IMR-90 (cell line): Measurements from ENCODE around the gene FSIP1. TPM values are rescaled to one million over a fixed set of nuclear protein-coding genes. Genes with fewer than 3 reads are reported as not detected.

ENCODE experiments used
- ATAC-seq: fragments of 200-7000 bp; cut with Tn5 transposase; 2 replicates; pipeline ENCODE4 v1.9.1; 2020; ENCODE audit warnings: low read depth, mild to moderate bottlenecking, moderate library complexity
- BruUV-seq: library from RNA; stranded (reverse); fragments of 400-500 nt; replicated peaks from 2 replicates; lab custom pipeline; 2021; lab: Mats Ljungman, UMichigan
- CTCF ChIA-PET: fragments of 300-600 bp; formaldehyde crosslinking; extraction: SDS; loops from one replicate; lab custom pipeline; 2021; ENCODE audit warnings: antibody characterized with exemption; lab: Yijun Ruan, JAX
- POLR2A ChIA-PET: fragments of 300-600 bp; sonication (Branson Sonifier 250); formaldehyde crosslinking; loops from one replicate; lab custom pipeline; 2022; ENCODE audit warnings: antibody characterized with exemption; ENCODE audit not compliant: unreplicated experiment; lab: Charles Lee
- DNase-seq: peaks from one replicate; pipeline ENCODE4 v3.0.0; 2013
- H2AFZ ChIP-seq: replicated peaks from 2 replicates; pipeline ENCODE3; 2013; ENCODE audit warnings: low read length, mild to moderate bottlenecking; ENCODE audit not compliant: poor library complexity
- H2AK5ac ChIP-seq: 2 replicates; pipeline ENCODE4 v1.6.1; 2013; ENCODE audit warnings: low read depth, low read length, inconsistent platforms
- H2AK9ac ChIP-seq: replicated peaks from 2 replicates; pipeline ENCODE3; 2013; ENCODE audit warnings: mild to moderate bottlenecking, low read depth, low read length, moderate library complexity; ENCODE audit not compliant: poor library complexity
- H2BK120ac ChIP-seq: 2 replicates; pipeline ENCODE4 v1.6.1; 2013; ENCODE audit warnings: low read depth, low read length, inconsistent platforms
- H2BK15ac ChIP-seq: 3 replicates; pipeline ENCODE4 v1.6.1; 2013; ENCODE audit warnings: low read depth, low read length, inconsistent platforms
- H2BK20ac ChIP-seq: 2 replicates; pipeline ENCODE4 v1.6.1; 2013; ENCODE audit warnings: low read depth, mild to moderate bottlenecking, inconsistent platforms, low read length, moderate library complexity
- H2BK5ac ChIP-seq: 2 replicates; pipeline ENCODE4 v1.6.1; 2013; ENCODE audit warnings: mild to moderate bottlenecking, low read depth, low read length, inconsistent platforms; ENCODE audit not compliant: poor library complexity, severe bottlenecking
- H3K14ac ChIP-seq: replicated peaks from 2 replicates; pipeline ENCODE4 v1.6.1; 2013; ENCODE audit warnings: low read depth, low read length, inconsistent platforms
- H3K18ac ChIP-seq: 2 replicates; pipeline ENCODE4 v1.6.1; 2013; ENCODE audit warnings: low read depth, low read length, control low read depth
- H3K23ac ChIP-seq: 2 replicates; pipeline ENCODE4 v1.6.1; 2013; ENCODE audit warnings: low read depth, low read length, inconsistent platforms
- H3K27ac ChIP-seq: 2 replicates; pipeline ENCODE4 v1.5.1; 2013; ENCODE audit warnings: mild to moderate bottlenecking, control low read depth, low read length; ENCODE audit not compliant: insufficient read depth
- H3K27me3 ChIP-seq: 2 replicates; pipeline ENCODE4 v1.6.1; 2013; ENCODE audit warnings: low read length; ENCODE audit not compliant: control insufficient read depth, insufficient read depth
- H3K36me3 ChIP-seq: 2 replicates; pipeline ENCODE4 v1.6.1; 2013; ENCODE audit warnings: low read length, mixed read lengths; ENCODE audit not compliant: control insufficient read depth, insufficient read depth
- H3K4ac ChIP-seq: 2 replicates; pipeline ENCODE4 v1.6.1; 2013; ENCODE audit warnings: low read depth, low read length, inconsistent platforms
- H3K4me1 ChIP-seq: 2 replicates; pipeline ENCODE4 v1.6.1; 2013; ENCODE audit warnings: low read length, mixed read lengths; ENCODE audit not compliant: control insufficient read depth, insufficient read depth
- H3K4me2 ChIP-seq: 2 replicates; pipeline ENCODE4 v1.6.1; 2013; ENCODE audit warnings: low read depth, mild to moderate bottlenecking, control low read depth, low read length, moderate library complexity
- H3K4me3 ChIP-seq: 2 replicates; pipeline ENCODE4 v1.5.1; 2013; ENCODE audit warnings: low read depth, mild to moderate bottlenecking, control low read depth, low read length, moderate library complexity; ENCODE audit not compliant: insufficient read depth
- H3K56ac ChIP-seq: 2 replicates; pipeline ENCODE4 v1.6.1; 2013; ENCODE audit warnings: low read length, inconsistent platforms; ENCODE audit not compliant: insufficient read depth; ENCODE audit errors: extremely low read depth
- H3K79me1 ChIP-seq, 2 experiments: 2 replicates each; pipeline ENCODE4 v1.6.1; 2013; ENCODE audit warnings: low read length in 2 of 2, inconsistent platforms in 1 of 2, low read depth in 1 of 2
- H3K9ac ChIP-seq: 2 replicates; pipeline ENCODE4 v1.6.1; 2013; ENCODE audit warnings: low read depth, low read length, control low read depth
- H3K9me1 ChIP-seq: 2 replicates; pipeline ENCODE4 v1.6.1; 2013; ENCODE audit warnings: low read length, inconsistent platforms; ENCODE audit not compliant: insufficient read depth
- H3K9me3 ChIP-seq: 2 replicates; pipeline ENCODE4 v1.6.1; 2013; ENCODE audit warnings: low read length; ENCODE audit not compliant: control insufficient read depth, insufficient read depth
- H4K20me1 ChIP-seq: 2 replicates; pipeline ENCODE4 v1.6.1; 2013; ENCODE audit warnings: low read length, inconsistent platforms; ENCODE audit not compliant: insufficient read depth
- H4K5ac ChIP-seq: 2 replicates; pipeline ENCODE4 v1.6.1; 2013; ENCODE audit warnings: mild to moderate bottlenecking, low read depth, low read length, control low read depth
- H4K8ac ChIP-seq, 2 experiments: 2 replicates each; pipeline ENCODE4 v1.6.1; 2013; ENCODE audit warnings: low read depth in 2 of 2, low read length in 2 of 2, control low read depth in 1 of 2, inconsistent platforms in 1 of 2
- H4K91ac ChIP-seq: 2 replicates; pipeline ENCODE4 v1.6.1; 2013; ENCODE audit warnings: low read depth, low read length, inconsistent platforms; ENCODE audit not compliant: insufficient read depth
- MAZ ChIP-seq: IDR thresholded peaks from 2 replicates; pipeline ENCODE4 v1.6.1; 2012; ENCODE audit warnings: low read depth, mild to moderate bottlenecking, low read length, improper control_type of control experiment, moderate library complexity, borderline replicate concordance
- NFE2L2 ChIP-seq: fragments of 150-350 bp; IDR thresholded peaks from 2 replicates; pipeline ENCODE4 v1.6.1; 2016; ENCODE audit warnings: low read depth, mild to moderate bottlenecking, low read length
- WGBS, 2 experiments: methylation state at CpG; one replicate each; pipeline versions ENCODE4 v1.1.5 to v1.1.7; 2013; ENCODE audit warnings: missing lambda C conversion rate in 2 of 2; ENCODE audit not compliant: insufficient read length in 1 of 2; ENCODE audit errors: extremely low coverage in 2 of 2; 5-methylcytosine and 5-hydroxymethylcytosine counted together
- dilution Hi-C: fragments of 300-500 bp; cut with HindIII; formaldehyde crosslinking; loops from one replicate; pipeline ENCODE4 v1.14.3; 2018; ENCODE audit warnings: low sequenced_read_pairs; ENCODE audit not compliant: unreplicated experiment
- in situ Hi-C: fragments of 300-500 bp; cut with MboI; formaldehyde crosslinking; loops from 3 replicates; pipeline ENCODE4 v1.14.3; 2019; ENCODE audit warnings: low sequenced_read_pairs, inconsistent platforms, mixed read lengths
- intact Hi-C: fragments of 100-400 bp; cut with micrococcal nuclease; formaldehyde crosslinking; loops from 2 replicates; pipeline ENCODE4 v1.10.0; 2022
- polyA plus RNA-seq, 3 experiments: library from polyadenylated mRNA; depleted of rRNA; stranded (reverse); fragments of >200 nt; gene quantifications; 2 replicates each; pipeline ENCODE4 v1.2.3, GENCODE V29; 2012; ENCODE audit warnings: low replicate concordance in 1 of 3
- total RNA-seq: library from RNA; depleted of rRNA; stranded (reverse); fragments of >200 nt; gene quantifications from 2 replicates; pipeline ENCODE4 v1.2.3, GENCODE V29; 2012

Gene FSIP1
- total and polyA plus RNA-seq, 2 of the 4 experiments (the other 2 are of a cell fraction) = 0.10 to 0.18 TPM

DNA sequence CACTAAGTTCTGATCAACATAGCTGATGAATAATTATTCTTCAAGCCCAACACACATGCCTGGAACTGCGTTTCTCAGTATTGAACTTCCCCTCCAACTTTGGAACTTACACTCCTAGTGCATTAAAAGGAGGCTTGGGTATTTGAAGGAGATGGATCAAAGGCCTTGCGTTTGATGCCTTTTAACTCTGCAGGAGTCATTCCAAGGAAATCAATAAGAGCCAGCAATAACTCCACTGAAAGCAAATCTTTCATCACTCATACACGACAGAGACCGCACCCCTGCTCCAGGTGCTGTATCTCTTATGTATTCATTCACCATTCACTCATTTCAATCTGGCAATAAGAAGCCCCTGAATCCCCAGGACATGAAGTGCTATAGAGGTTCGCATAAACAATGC lies 14.0 kb upstream of the FSIP1 start:
- DNase-seq (no peak), ATAC-seq (no peak)
- no peak overlapping the region for H2AK5ac ChIP-seq
- peaks cover 32 to 69% of the 10 kb centered on the region in 2 experiments for H3K79me1 ChIP-seq
- no peak overlapping the region for H2BK20ac ChIP-seq
- ChIA-PET POLR2A (no interaction called here), CTCF (no interaction called here)
- H3K36me3 ChIP-seq = peaks cover 22% of the 10 kb centered on the region
- no peaks in the 10 kb centered on the region for H3K9me3 ChIP-seq
- H4K20me1 ChIP-seq = peaks cover 6% of the 10 kb centered on the region; the same call in 1 of the 2 replicates
- in situ Hi-C loops = no loop called here
- H2AFZ ChIP-seq = no peak overlapping the region
- BruUV-seq = no TSS peak
- TF ChIP-seq NFE2L2 = no peak
- TF ChIP-seq MAZ = no peak
- no peak overlapping the region for H3K9ac ChIP-seq
- no peak overlapping the region for H3K4me3 ChIP-seq
- no peak overlapping the region for H3K18ac ChIP-seq
- H3K4me1 ChIP-seq = peaks cover 6% of the 10 kb centered on the region
- H3K4ac ChIP-seq = no peak overlapping the region
- H2BK15ac ChIP-seq = no peak overlapping the region
- H3K23ac ChIP-seq = no peak overlapping the region
- H2AK9ac ChIP-seq = no peak overlapping the region
- dilution Hi-C loops = no loop called here
- no peak overlapping the region for H4K8ac ChIP-seq
- H3K56ac ChIP-seq = no peak overlapping the region
- H2BK120ac ChIP-seq = no peak overlapping the region
- no peak overlapping the region for H4K91ac ChIP-seq
- no peak overlapping the region for H3K4me2 ChIP-seq
- intact Hi-C loops = no loop called here
- H3K27me3 ChIP-seq = no peaks in the 10 kb centered on the region
- WGBS, 2 experiments = no CpG with 5 or more reads among the region's 5 CpGs
- H4K5ac ChIP-seq = no peak overlapping the region
- no peak overlapping the region for H2BK5ac ChIP-seq
- H3K9me1 ChIP-seq = peaks cover 42% of the 10 kb centered on the region
- H3K14ac ChIP-seq = no peak overlapping the region
- no peak overlapping the region for H3K27ac ChIP-seq
